Measurements from ENCODE around the gene PPA1.

DNA sequence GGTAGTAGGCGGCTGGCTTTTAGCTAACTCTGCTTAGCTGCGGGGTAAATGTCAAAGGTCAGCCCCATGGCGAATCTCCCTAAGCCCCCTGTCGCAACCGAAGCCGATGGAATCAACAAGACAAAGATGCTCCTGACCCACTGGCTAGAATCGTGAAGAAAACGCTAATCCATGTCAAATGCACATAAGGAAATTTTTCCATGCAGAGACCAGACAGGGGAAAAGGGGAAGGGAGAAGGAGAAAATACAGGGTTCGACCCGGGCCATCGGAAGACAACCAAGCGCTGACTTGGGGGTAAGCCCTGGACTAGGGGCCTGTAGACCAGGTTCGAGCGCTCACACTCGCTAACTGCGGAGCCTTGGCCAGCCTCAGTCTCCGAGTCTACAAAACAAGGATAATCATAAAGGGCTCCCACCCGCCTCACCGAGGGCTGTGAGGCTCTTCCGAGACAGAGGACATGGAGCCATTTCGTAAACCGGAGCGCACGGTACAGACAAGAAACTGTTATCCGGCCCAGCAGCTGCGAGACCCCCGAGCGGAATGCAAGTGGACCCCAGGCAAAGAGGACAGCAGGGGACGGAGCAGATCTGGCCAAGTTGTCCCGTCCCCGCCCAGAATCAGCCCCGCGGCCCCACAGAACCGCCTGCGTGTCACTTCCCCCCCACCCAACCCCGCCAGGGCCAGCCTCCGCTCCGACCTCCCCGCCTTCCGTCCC is 63.4 kb downstream of the PPA1 start:
- TF ChIP-seq, protein P1, sequence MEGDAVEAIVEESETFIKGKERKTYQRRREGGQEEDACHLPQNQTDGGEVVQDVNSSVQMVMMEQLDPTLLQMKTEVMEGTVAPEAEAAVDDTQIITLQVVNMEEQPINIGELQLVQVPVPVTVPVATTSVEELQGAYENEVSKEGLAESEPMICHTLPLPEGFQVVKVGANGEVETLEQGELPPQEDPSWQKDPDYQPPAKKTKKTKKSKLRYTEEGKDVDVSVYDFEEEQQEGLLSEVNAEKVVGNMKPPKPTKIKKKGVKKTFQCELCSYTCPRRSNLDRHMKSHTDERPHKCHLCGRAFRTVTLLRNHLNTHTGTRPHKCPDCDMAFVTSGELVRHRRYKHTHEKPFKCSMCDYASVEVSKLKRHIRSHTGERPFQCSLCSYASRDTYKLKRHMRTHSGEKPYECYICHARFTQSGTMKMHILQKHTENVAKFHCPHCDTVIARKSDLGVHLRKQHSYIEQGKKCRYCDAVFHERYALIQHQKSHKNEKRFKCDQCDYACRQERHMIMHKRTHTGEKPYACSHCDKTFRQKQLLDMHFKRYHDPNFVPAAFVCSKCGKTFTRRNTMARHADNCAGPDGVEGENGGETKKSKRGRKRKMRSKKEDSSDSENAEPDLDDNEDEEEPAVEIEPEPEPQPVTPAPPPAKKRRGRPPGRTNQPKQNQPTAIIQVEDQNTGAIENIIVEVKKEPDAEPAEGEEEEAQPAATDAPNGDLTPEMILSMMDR (conservative IDR thresholded peaks at IDR 0.05; ENCODE audit: low read length): no peak
- TF ChIP-seq EZH2phosphoT487 (IDR thresholded peaks at IDR 0.05; ENCODE audit: borderline replicate concordance): no peak
